ENCODE data around the gene COL27A1.

Gene COL27A1

GRCh38 chr9:114139071-114139470, 16.3 kb upstream of the COL27A1 start:
- DNase-seq (ENCODE audit: insufficient read length) (no peak), FAIRE-seq (no peak)
- TF ChIP-seq TAF1 (IDR thresholded peaks at IDR 0.05; ENCODE audit: borderline replicate concordance, low read depth, low read length), result no peak
- TF ChIP-seq POLR2AphosphoS5 (IDR thresholded peaks at IDR 0.05; ENCODE audit: low read depth, low read length), result no peak
- no peak for TF ChIP-seq POLR2A (IDR thresholded peaks at IDR 0.05; ENCODE audit: low read depth, low read length)

GRCh38 chr9:114140401-114140800, 14.9 kb upstream of the COL27A1 start:
- FAIRE-seq (no peak), DNase-seq (ENCODE audit: insufficient read length) (no peak)
- TF ChIP-seq POLR2AphosphoS5 (IDR thresholded peaks at IDR 0.05; ENCODE audit: low read depth, low read length) (no peak), TAF1 (IDR thresholded peaks at IDR 0.05; ENCODE audit: borderline replicate concordance, low read depth, low read length) (no peak), POLR2A (IDR thresholded peaks at IDR 0.05; ENCODE audit: low read depth, low read length) (no peak)

- no peak for DNase-seq (ENCODE audit: insufficient read length)
- no peak for TF ChIP-seq TAF1 (IDR thresholded peaks at IDR 0.05; ENCODE audit: borderline replicate concordance, low read depth, low read length)
- no peak for TF ChIP-seq POLR2A (IDR thresholded peaks at IDR 0.05; ENCODE audit: low read depth, low read length)
- TF ChIP-seq POLR2AphosphoS5 (IDR thresholded peaks at IDR 0.05; ENCODE audit: low read depth, low read length), result no peak
- FAIRE-seq, result no peak
Measured at GRCh38 chr9:114140850-114141249, 14.5 kb upstream of the COL27A1 start.

GRCh38 chr9:114141553-114142402, 13.6 kb upstream of the COL27A1 start:
- TF ChIP-seq POLR2A (IDR thresholded peaks at IDR 0.05; ENCODE audit: low read depth, low read length) (no peak), TAF1 (IDR thresholded peaks at IDR 0.05; ENCODE audit: borderline replicate concordance, low read depth, low read length) (no peak), POLR2AphosphoS5 (IDR thresholded peaks at IDR 0.05; ENCODE audit: low read depth, low read length) (no peak)
- DNase-seq (ENCODE audit: insufficient read length) (no peak), FAIRE-seq (no peak)

- FAIRE-seq, result no peak
- TF ChIP-seq TAF1 (IDR thresholded peaks at IDR 0.05; ENCODE audit: borderline replicate concordance, low read depth, low read length) (no peak), POLR2A (IDR thresholded peaks at IDR 0.05; ENCODE audit: low read depth, low read length) (no peak), POLR2AphosphoS5 (IDR thresholded peaks at IDR 0.05; ENCODE audit: low read depth, low read length) (no peak)
- DNase-seq (ENCODE audit: insufficient read length), result no peak
Measured at GRCh38 chr9:114143234-114143633, 12.1 kb upstream of the COL27A1 start.

- no peak for TF ChIP-seq POLR2A (IDR thresholded peaks at IDR 0.05; ENCODE audit: low read depth, low read length)
- TF ChIP-seq TAF1 (IDR thresholded peaks at IDR 0.05; ENCODE audit: borderline replicate concordance, low read depth, low read length), result no peak
- TF ChIP-seq POLR2AphosphoS5 (IDR thresholded peaks at IDR 0.05; ENCODE audit: low read depth, low read length), result no peak
- FAIRE-seq (no peak), DNase-seq (ENCODE audit: insufficient read length) (no peak)
Measured at GRCh38 chr9:114146735-114147134, 8.6 kb upstream of the COL27A1 start.

- no peak for FAIRE-seq
Measured at GRCh38 chr9:114149181-114149580, 6.2 kb upstream of the COL27A1 start.

GRCh38 chr9:114149765-114150340, 5.5 kb upstream of the COL27A1 start:
- DNase-seq (ENCODE audit: insufficient read length) (no peak), FAIRE-seq (no peak)
- no peak for TF ChIP-seq TAF1 (IDR thresholded peaks at IDR 0.05; ENCODE audit: borderline replicate concordance, low read depth, low read length)
- no peak for TF ChIP-seq POLR2AphosphoS5 (IDR thresholded peaks at IDR 0.05; ENCODE audit: low read depth, low read length)
- TF ChIP-seq POLR2A (IDR thresholded peaks at IDR 0.05; ENCODE audit: low read depth, low read length), result no peak

More at GRCh38 chr9:114149181-114149580, 6.2 kb upstream of the COL27A1 start:
- DNase-seq (ENCODE audit: insufficient read length), result no peak
- no peak for TF ChIP-seq TAF1 (IDR thresholded peaks at IDR 0.05; ENCODE audit: borderline replicate concordance, low read depth, low read length)
- no peak for TF ChIP-seq POLR2AphosphoS5 (IDR thresholded peaks at IDR 0.05; ENCODE audit: low read depth, low read length)
- TF ChIP-seq POLR2A (IDR thresholded peaks at IDR 0.05; ENCODE audit: low read depth, low read length), result no peak

GRCh38 chr9:114150608-114151007, 4.7 kb upstream of the COL27A1 start:
- FAIRE-seq, result no peak
- TF ChIP-seq TAF1 (IDR thresholded peaks at IDR 0.05; ENCODE audit: borderline replicate concordance, low read depth, low read length), result no peak
- TF ChIP-seq POLR2A (IDR thresholded peaks at IDR 0.05; ENCODE audit: low read depth, low read length), result no peak
- DNase-seq (ENCODE audit: insufficient read length), result no peak

GRCh38 chr9:114151426-114151956, 3.8 kb upstream of the COL27A1 start:
- FAIRE-seq (no peak), DNase-seq (ENCODE audit: insufficient read length) (no peak)
- TF ChIP-seq POLR2AphosphoS5 (IDR thresholded peaks at IDR 0.05; ENCODE audit: low read depth, low read length), result no peak
- TF ChIP-seq TAF1 (IDR thresholded peaks at IDR 0.05; ENCODE audit: borderline replicate concordance, low read depth, low read length), result no peak
- no peak for TF ChIP-seq POLR2A (IDR thresholded peaks at IDR 0.05; ENCODE audit: low read depth, low read length)

- no peak for DNase-seq (ENCODE audit: insufficient read length)
- no peak for FAIRE-seq
- TF ChIP-seq TAF1 (IDR thresholded peaks at IDR 0.05; ENCODE audit: borderline replicate concordance, low read depth, low read length) (no peak), POLR2AphosphoS5 (IDR thresholded peaks at IDR 0.05; ENCODE audit: low read depth, low read length) (no peak), POLR2A (IDR thresholded peaks at IDR 0.05; ENCODE audit: low read depth, low read length) (no peak)
Measured at GRCh38 chr9:114153761-114154599, 1.4 kb upstream of the COL27A1 start.

All from GM12892 (cell line).